ENCODE results near the gene SKIC8.

GRCh38 chr15:78319588-78319987 lies 20.2 kb upstream of the SKIC8 start:
- no peak for TF ChIP-seq CTCF (IDR thresholded peaks at IDR 0.05)
- no peak for TF ChIP-seq POLR2AphosphoS5 (IDR thresholded peaks at IDR 0.05)
- no peak for TF ChIP-seq POLR2A (IDR thresholded peaks at IDR 0.05)
